Measurements from ENCODE around the gene TRIM65.

The TRIM65 gene

GRCh38 chr17:75914643-75915267 lies 18.0 kb upstream of the TRIM65 start:
- H3K36me3 ChIP-seq (ENCODE audit: low read depth), result peaks cover 18% of the 10 kb centered on the region
- TF ChIP-seq, protein P1, sequence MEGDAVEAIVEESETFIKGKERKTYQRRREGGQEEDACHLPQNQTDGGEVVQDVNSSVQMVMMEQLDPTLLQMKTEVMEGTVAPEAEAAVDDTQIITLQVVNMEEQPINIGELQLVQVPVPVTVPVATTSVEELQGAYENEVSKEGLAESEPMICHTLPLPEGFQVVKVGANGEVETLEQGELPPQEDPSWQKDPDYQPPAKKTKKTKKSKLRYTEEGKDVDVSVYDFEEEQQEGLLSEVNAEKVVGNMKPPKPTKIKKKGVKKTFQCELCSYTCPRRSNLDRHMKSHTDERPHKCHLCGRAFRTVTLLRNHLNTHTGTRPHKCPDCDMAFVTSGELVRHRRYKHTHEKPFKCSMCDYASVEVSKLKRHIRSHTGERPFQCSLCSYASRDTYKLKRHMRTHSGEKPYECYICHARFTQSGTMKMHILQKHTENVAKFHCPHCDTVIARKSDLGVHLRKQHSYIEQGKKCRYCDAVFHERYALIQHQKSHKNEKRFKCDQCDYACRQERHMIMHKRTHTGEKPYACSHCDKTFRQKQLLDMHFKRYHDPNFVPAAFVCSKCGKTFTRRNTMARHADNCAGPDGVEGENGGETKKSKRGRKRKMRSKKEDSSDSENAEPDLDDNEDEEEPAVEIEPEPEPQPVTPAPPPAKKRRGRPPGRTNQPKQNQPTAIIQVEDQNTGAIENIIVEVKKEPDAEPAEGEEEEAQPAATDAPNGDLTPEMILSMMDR (IDR thresholded peaks at IDR 0.05; ENCODE audit: poor library complexity, severe bottlenecking), result no peak
- no peaks in the 10 kb centered on the region for H3K9me3 ChIP-seq (ENCODE audit: severe bottlenecking)
- no peak for ATAC-seq (ENCODE audit: low read depth)
- H3K27ac ChIP-seq (ENCODE audit: poor library complexity, severe bottlenecking), result no peak overlapping the region
- no peak for DNase-seq (ENCODE audit: low spot score)
- peaks cover 9% of the 10 kb centered on the region for H3K4me1 ChIP-seq (ENCODE audit: insufficient read depth, poor library complexity, severe bottlenecking)
- no peak overlapping the region for H3K4me3 ChIP-seq (ENCODE audit: severe bottlenecking)
- no peaks in the 10 kb centered on the region for H3K27me3 ChIP-seq (ENCODE audit: insufficient read depth, poor library complexity, severe bottlenecking)

- Histone ChIP-seq H3K36me3 (ENCODE audit: low read depth) (peaks cover 15% of the 10 kb centered on the region), H3K27ac (ENCODE audit: poor library complexity, severe bottlenecking) (no peak overlapping the region), H3K4me3 (ENCODE audit: severe bottlenecking) (no peak overlapping the region), H3K27me3 (ENCODE audit: insufficient read depth, poor library complexity, severe bottlenecking) (no peaks in the 10 kb centered on the region), H3K9me3 (ENCODE audit: severe bottlenecking) (no peaks in the 10 kb centered on the region), H3K4me1 (ENCODE audit: insufficient read depth, poor library complexity, severe bottlenecking) (peaks cover 10% of the 10 kb centered on the region)
- DNase-seq (ENCODE audit: low spot score), result no peak
- TF ChIP-seq, protein P1 (IDR thresholded peaks at IDR 0.05; ENCODE audit: poor library complexity, severe bottlenecking), result no peak
- ATAC-seq (ENCODE audit: low read depth), result no peak
Observed at GRCh38 chr17:75913537-75914210, 16.9 kb upstream of the TRIM65 start.

GRCh38 chr17:75910699-75911098 lies 13.9 kb upstream of the TRIM65 start:
- Histone ChIP-seq H3K27ac (ENCODE audit: poor library complexity, severe bottlenecking) (peak overlapping the region; percentile 44), H3K4me1 (ENCODE audit: insufficient read depth, poor library complexity, severe bottlenecking) (peaks cover 10% of the 10 kb centered on the region), H3K4me3 (ENCODE audit: severe bottlenecking) (no peak overlapping the region), H3K9me3 (ENCODE audit: severe bottlenecking) (no peaks in the 10 kb centered on the region), H3K36me3 (ENCODE audit: low read depth) (peaks cover 7% of the 10 kb centered on the region), H3K27me3 (ENCODE audit: insufficient read depth, poor library complexity, severe bottlenecking) (no peaks in the 10 kb centered on the region)
- ATAC-seq (ENCODE audit: low read depth), result no peak
- TF ChIP-seq, protein P1 (IDR thresholded peaks at IDR 0.05; ENCODE audit: poor library complexity, severe bottlenecking), result no peak
- no peak for DNase-seq (ENCODE audit: low spot score)

DNA sequence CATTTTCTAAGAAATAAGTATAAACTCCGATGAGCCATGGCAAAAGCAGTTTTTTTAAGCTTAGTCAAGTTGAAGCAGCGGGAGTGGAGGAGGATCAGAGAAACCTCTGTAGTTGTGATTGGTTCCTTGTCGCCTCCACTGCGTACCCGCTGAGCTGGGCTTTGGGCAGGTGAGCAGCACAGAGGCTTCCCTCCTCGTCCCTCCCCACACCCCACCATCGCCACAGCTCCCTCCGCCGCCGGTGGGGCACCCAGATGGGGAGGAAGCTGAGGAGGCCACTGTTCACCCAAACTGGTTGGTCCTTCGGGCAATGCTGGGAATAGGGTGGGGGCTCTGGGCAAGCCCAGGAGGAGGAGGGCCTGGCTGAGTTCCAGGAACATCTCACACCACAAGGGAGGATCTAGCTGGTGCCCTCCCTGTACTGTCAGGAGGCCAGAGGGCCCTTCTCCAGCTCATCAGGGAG lies 13.1 kb upstream of the TRIM65 start:
- Histone ChIP-seq H3K27ac (ENCODE audit: poor library complexity, severe bottlenecking) (peak overlapping the region; percentile 44), H3K4me1 (ENCODE audit: insufficient read depth, poor library complexity, severe bottlenecking) (peaks cover 16% of the 10 kb centered on the region), H3K4me3 (ENCODE audit: severe bottlenecking) (no peak overlapping the region), H3K36me3 (ENCODE audit: low read depth) (peaks cover 7% of the 10 kb centered on the region), H3K27me3 (ENCODE audit: insufficient read depth, poor library complexity, severe bottlenecking) (no peaks in the 10 kb centered on the region), H3K9me3 (ENCODE audit: severe bottlenecking) (no peaks in the 10 kb centered on the region)
- DNase-seq (ENCODE audit: low spot score) (peak; percentile 69), ATAC-seq (ENCODE audit: low read depth) (peak; percentile 60)
- TF ChIP-seq, protein P1 (IDR thresholded peaks at IDR 0.05; ENCODE audit: poor library complexity, severe bottlenecking), result no peak

All from RWPE2 (cell line).